ENCODE data around the gene MTHFD1L. TPM values are rescaled to one million over a fixed set of nuclear protein-coding genes. Genes with fewer than 3 reads are reported as not detected.
A peak's percentile ranks its signal among the peaks of the same experiment; 100 is the strongest.
"Not testable (repeated sequence)": the region's sequence is repeated elsewhere in the genome, so short reads cannot be mapped to it uniquely, and the experiment has no call there.

The MTHFD1L gene
- total RNA-seq, 2 donors from 2014 or later: 45.3 to 53.4 TPM

- DNase-seq (ENCODE audit: low spot score): no peak
- intact Hi-C loops (cut with DNase I): no loop called here
Observed at GRCh38 chr6:151068761-151069312, 203.3 kb downstream of the MTHFD1L start.

DNA sequence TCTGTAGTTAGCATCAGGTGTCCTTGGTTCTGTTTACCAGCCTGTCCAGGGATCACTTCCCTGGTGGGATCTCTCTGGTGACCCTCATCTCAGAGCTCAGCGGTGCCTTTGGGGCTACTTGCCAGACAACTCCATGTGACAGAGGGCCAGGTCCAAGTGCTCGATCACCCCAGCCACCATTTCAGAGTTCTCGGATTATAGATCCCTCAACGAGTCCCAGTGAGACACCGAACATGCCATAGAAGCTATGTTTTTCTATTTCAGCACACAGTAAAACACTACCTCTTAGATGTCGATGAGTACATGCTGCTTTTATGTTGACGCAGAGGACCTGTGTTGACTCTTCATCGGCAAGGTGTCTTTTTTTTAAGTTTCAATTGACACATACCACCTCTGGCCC is 204.1 kb downstream of the MTHFD1L start:
- DNase-seq (ENCODE audit: low spot score): peak; percentile 37
- intact Hi-C loops (cut with DNase I): no loop called here

DNA sequence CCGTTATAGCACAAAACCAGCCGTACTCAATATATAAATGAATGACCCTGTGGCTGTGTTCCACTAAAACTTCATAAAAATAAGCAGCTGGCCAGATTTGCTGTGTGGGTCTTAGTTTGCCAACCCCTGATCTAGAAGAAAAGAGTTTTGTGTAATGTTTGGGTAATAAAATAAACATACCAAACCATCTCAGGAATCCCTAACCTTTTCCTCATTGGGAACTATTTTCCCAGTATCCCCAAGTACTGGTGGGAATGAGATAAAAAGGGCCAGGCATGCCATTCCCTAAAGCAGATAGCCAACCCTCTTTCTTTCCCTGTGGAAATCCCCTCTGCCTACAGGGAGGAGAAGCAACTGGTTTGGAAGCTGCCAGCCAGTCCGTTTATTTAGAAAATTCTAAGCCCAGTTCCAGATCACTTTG is 205.1 kb downstream of the MTHFD1L start:
- DNase-seq (ENCODE audit: low spot score): no peak

DNA sequence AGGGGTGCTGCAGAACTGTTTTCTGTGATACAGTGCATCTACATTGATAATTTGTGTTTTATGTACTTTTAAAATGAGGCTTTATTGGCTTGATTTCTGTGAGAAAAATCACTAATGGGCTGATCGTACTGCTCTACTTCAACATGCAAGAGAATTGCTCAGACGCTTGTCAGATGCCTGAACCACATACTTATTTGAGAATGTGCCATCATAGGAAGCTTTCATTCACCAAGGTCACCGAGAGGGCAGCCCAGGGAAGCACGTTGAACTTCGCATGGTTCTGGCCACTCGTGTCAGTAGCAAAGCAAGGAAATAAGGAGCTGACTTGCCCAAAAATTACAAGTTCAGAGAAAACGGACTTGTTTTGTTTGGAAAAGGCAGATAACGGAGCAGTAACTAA is 205.8 kb downstream of the MTHFD1L start:
- intact Hi-C loops (cut with DNase I): no loop called here

More for the DNA sequence above, 205.1 kb downstream of the MTHFD1L start:
- intact Hi-C loops (cut with DNase I): no loop called here

GRCh38 chr6:151073146-151073545 is 207.6 kb downstream of the MTHFD1L start:
- no peak for DNase-seq (ENCODE audit: low spot score)
- intact Hi-C loops (cut with DNase I): no loop called here

More for the DNA sequence above, 205.8 kb downstream of the MTHFD1L start:
- peak; percentile 90 for DNase-seq (ENCODE audit: low spot score)

DNA sequence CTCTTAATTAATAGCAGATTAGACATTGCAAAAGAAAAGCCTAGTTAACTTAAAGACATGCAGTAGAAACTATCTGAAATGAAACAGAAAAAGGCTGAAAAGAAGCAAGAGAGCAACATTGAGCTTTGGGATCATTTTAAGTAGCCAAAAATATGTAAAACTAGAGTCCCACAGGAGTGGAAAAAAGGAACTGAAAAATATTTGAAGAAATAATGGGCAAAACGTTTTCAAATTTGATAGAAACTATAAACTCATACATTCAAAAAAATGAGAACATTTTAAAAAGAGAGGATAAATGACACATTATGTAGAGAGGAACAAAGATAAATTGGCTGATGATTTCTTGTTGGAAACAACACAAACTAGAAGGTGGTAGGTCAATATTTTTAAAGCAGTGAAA is 208.2 kb downstream of the MTHFD1L start:
- DNase-seq (ENCODE audit: low spot score): no peak
- intact Hi-C loops (cut with DNase I): no loop called here

DNA sequence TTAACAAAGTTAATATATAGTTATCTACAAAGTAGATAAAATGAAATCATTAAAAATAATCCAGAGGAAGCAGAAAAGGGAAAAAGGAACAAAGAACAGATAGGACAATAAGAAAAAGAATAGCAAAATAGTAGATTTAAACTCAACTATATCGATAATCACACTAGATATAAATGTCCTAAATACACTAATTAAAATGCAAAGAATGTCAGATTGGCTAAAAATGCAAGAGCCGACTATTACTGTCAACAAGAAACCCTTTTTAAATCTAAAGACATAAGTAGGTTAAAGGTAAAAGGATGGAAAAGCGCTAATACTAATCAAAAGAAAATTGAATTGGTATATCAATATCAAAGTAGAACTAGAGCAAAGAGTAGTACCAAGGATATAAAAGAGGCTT is 209.5 kb downstream of the MTHFD1L start:
- DNase-seq (ENCODE audit: low spot score): no peak
- intact Hi-C loops (cut with DNase I): loop anchor here in 1 of 2 donors (1.0 kb wide), 1 partner anchor 19 kb away; no protein-coding TSS in a partner anchor

DNA sequence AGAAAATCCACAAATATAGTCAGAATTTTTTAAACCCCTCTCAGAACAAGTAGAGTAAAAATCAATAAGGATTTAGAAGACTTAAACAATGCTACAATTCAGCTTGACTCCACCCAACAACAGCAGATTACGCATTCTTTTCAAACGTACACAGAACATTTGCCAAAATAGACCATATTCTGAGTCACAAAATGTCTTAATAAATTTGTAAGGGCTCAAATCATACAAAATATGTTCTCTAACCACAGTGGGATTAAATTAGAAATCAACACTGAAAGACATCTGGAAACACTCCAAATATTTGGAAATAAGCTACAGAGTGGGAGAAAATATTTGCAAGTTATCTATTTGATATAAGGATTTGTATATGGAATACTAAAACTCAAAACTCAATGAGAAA is 210.0 kb downstream of the MTHFD1L start:
- intact Hi-C loops (cut with DNase I): loop anchor here in 1 of 2 donors (1.0 kb wide), 1 partner anchor 19 kb away; no protein-coding TSS in a partner anchor
- no peak for DNase-seq (ENCODE audit: low spot score)

DNA sequence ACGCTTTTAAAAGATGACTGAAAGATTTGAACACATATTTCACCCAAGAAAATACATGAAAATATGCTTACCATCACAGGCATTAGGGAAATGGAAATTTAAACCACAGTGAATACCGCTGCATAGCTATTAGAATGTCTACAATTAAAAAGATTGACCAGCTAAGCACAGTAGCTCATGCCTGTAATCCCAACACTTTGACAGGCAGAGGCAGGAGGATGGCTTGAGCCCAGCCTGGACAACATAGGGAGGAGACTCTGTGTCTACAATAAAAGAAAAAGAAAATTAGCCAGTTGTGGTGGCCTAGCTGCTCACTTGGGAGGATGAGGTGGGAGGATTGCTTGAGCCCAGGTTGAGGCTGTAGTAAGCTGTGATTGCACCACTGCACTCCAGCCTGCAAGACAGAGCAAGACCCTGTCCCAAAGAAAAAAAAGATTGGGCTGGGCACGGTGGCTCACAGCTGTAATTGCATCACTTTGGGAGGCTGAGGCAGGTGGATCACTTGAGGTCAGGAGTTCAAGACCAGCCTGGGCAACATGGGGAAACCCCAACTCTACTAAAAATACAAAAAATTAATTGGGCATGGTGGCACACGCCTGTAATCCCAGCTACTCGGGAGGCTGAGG is 210.5 kb downstream of the MTHFD1L start:
- intact Hi-C loops (cut with DNase I): loop anchor here in 1 of 2 donors (1.0 kb wide), 1 partner anchor 18 kb away; no protein-coding TSS in a partner anchor
- peak; percentile 32 for DNase-seq (ENCODE audit: low spot score)

- peak; percentile 50 for DNase-seq (ENCODE audit: low spot score)
- intact Hi-C loops (cut with DNase I): no loop called here
Observed at GRCh38 chr6:151078655-151079054, 213.2 kb downstream of the MTHFD1L start.

DNA sequence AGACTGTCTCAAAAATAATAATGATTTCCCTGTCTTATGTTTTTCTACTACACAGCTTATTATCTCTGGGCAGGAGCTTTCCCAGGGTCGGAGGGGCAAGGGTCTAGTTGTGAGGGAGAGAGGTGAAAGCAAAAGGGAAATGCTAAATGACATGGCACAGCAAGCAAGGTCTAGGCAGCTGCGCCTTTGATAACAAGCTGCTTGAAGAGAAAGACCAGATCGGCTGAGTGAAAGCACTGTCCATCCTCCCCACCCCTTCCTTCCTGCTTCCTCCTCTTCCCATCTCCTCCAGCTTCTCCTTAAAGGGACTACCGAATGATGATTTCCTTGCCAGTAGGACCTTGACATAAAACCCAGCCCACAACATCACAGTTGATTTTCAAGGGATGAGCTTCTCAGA is 216.2 kb downstream of the MTHFD1L start:
- no peak for DNase-seq (ENCODE audit: low spot score)
- intact Hi-C loops (cut with DNase I): no loop called here

DNA sequence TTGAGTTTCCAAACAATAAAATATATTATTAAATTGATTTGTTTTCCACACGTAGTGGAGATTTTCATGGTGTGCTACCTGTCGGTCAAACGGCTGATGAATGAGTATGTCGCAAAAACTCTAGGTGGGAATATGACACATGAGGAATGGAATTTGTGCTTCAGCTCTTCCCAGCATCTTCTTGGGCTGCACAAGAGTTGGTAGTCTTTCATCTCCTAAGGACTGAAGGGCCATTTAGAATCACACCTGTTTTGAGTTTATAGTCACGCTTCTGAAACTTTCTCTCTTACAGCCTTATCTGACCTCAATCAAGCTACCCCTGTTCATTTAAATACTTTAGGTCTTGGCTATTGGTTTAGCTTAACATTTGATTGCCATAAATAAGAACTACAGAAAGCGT is 216.6 kb downstream of the MTHFD1L start:
- DNase-seq (ENCODE audit: low spot score): no peak
- intact Hi-C loops (cut with DNase I): no loop called here

GRCh38 chr6:151084275-151084674 is 218.8 kb downstream of the MTHFD1L start:
- intact Hi-C loops (cut with DNase I): no loop called here

DNA sequence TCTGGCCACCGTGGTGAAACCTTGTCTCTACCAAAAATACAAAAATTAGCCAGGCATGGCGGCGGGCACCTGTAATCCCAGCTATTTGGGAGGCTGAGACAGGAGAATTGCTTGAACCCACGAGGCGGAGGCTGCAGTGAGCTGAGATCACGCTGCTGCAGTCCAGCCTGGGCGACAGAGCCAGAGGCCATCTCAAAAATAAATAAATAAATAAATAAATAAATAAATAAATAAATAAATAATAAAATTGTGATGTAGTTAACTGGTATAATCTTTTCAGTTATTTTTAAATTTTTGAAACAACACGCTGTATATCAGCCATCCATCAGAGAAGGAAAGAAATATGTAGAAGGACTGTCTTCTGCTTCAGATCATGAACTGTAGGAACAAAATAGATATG is 221.6 kb downstream of the MTHFD1L start:
- peak; percentile 35 for DNase-seq (ENCODE audit: low spot score)
- intact Hi-C loops (cut with DNase I): not testable (repeated sequence)

More at GRCh38 chr6:151084275-151084674, 218.8 kb downstream of the MTHFD1L start:
- DNase-seq (ENCODE audit: low spot score): peak; percentile 51

DNA sequence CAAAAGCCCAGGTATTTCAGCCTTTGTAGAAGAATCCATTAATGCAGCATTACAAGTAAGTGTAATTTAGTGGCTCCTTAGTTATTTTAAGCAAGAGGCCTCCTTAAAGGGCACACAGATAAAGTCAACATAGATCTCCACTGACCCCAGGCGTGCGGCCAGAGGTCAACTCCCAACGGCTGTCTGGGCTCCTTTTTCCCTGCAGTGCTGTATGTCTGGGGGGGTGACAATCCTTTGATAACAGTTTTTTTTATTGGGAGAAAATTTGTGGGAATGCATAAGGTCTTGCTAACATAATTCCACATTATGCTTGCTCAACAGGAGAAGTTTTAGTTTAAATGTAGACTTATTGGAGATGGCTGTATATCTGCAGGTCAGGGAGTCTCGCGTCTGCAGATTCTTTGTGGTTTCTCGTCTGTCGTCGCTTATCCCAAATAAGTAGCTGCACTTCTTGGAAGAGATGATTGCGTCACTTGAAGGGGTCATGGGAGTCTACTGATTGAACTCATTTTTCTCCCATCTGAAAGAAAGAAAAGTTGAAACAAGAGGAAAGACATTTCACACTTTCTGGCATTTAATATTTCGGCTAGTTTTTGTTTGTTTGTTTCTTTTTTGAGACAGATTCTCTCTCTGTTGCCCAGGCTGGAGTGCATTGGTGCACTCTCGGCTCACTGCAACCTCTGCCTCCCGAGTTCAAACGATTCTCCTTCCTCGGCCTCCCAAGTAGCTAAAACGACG is 222.5 kb downstream of the MTHFD1L start:
- intact Hi-C loops (cut with DNase I): no loop called here
- peak; percentile 86 for DNase-seq (ENCODE audit: low spot score)

GRCh38 chr6:151088599-151088935 is 223.1 kb downstream of the MTHFD1L start:
- intact Hi-C loops (cut with DNase I): no loop called here
- DNase-seq (ENCODE audit: low spot score): peak; percentile 81

GRCh38 chr6:151088963-151089362 is 223.5 kb downstream of the MTHFD1L start:
- no peak for DNase-seq (ENCODE audit: low spot score)
- intact Hi-C loops (cut with DNase I): no loop called here

DNA sequence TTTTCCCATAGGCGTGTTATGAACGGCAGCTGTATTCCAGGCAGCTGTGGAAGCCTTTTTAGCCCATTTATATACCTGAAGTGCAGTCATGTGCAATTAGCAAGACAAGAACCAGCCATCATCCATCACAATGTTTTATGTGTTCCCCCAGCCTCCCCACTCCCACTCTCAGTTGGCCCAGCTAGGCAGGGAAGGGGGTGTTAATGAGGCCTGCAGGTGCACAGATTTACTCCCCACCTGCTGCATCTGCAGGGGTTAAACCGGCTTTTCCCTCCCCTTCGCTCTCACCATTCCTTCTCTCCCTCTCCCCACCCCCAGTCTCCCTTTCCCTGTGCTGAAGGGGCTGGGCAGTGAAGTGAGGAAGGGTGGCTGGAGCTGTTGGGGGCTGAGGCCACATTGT is 224.5 kb downstream of the MTHFD1L start:
- DNase-seq (ENCODE audit: low spot score): no peak
- intact Hi-C loops (cut with DNase I): no loop called here

DNA sequence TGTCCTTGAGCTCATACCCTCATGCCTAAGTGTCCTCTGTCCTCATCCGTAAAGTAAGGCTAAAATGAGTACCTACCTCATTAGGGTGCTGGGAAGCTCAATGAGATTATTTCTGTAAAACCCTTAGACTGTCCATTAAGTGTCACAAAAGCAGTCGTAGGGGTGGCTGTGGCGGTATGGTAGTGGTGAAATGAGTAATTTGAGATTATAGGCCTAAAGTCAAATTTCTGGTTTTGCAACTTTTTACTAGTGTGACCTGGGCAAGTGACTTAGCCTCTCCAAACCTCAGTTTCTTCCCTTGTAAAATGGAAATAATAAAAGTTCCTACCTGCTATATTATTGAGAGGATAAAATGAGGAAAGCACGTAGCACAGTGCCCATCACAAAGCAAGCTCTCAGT is 226.1 kb downstream of the MTHFD1L start:
- intact Hi-C loops (cut with DNase I): no loop called here
- no peak for DNase-seq (ENCODE audit: low spot score)

DNA sequence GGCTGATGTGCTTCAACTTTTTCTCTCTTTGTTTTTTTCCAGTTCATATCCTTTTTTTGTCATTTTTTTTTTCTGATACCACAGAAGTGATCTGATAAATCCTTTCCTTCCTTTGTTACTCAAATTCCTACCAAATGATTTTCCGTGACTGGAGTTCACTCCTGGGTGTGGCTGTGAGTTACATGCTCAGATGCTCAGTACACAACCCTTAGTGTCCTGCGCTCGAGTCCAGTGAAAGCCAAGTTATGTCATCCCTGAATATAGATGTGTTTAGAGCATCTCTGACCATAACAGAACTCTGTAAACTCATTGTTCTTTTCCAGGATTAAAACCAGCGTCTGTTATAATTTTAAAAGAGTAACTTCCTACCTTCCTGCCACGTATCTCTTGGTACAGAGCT is 227.1 kb downstream of the MTHFD1L start:
- DNase-seq (ENCODE audit: low spot score): no peak
- intact Hi-C loops (cut with DNase I): no loop called here

Data from posterior vena cava (tissue), 2 donors.